C4-2B (cell line): ENCODE data around the gene RASGEF1C.

Experiments
- CTCF ChIP-seq: fragments of 450-650 bp; conservative IDR thresholded peaks from 2 replicates; pipeline ENCODE4 v1.5.1; 2017; ENCODE audit warnings: mild to moderate bottlenecking
- ZFX ChIP-seq: fragments of 450-650 bp; IDR thresholded peaks from 2 replicates; pipeline ENCODE4 v1.6.1; 2017

- TF ChIP-seq CTCF (no peak), ZFX (no peak)
Observed at GRCh38 chr5:180121826-180122413, 87.1 kb downstream of the RASGEF1C start.
